ENCODE results near the gene C2CD5.

Gene C2CD5

GRCh38 chr12:22409377-22410164 is 134.8 kb downstream of the C2CD5 start:
- no peak for FAIRE-seq

GRCh38 chr12:22408610-22409376 is 135.5 kb downstream of the C2CD5 start:
- FAIRE-seq, result no peak

- FAIRE-seq, result no peak
These were observed 136.9 kb downstream of the C2CD5 start for GRCh38 chr12:22407397-22407796.

GRCh38 chr12:22406627-22407026 is 137.7 kb downstream of the C2CD5 start:
- no peak for FAIRE-seq

GRCh38 chr12:22399464-22400180 is 144.7 kb downstream of the C2CD5 start:
- no peak for FAIRE-seq

Data from TTC549 (cell line).